RPMI8226 (cell line): ENCODE results near the gene NKX1-1.
"Not testable (repeated sequence)": the region's sequence is repeated elsewhere in the genome, so short reads cannot be mapped to it uniquely, and the experiment has no call there.

ENCODE experiments used
- DNase-seq: peaks from one replicate; pipeline ENCODE4 v3.0.0-alpha.2; 2015

Gene NKX1-1

DNA sequence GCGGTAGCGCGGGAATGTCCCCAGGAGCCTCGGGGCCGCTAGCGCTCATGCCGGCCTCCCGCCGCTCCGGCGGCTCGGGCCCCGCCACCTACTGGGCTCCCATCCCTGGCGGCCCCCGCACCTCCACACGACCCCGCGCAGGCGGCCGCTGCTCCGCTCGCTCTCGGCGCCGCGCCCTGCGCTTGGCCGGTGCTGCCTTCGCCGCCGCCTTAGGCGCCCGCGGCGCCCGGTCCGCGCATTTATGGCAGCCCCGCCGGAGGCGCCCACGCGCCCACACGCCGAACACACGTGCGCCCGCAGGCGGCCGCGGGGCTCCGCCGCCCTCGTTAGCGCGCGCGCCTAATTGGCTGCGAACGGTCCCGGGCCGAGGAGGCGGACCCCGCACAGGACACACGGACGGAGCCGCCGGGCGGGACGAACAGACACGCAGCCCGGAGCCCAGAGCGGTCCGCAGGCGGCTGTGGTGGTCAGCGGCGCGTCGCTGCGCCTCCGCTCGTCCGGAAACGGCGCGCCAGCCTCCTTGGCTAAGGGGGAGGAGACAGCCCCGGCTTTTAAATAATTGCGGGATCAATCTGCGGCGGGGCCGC lies at the start of gene NKX1-1:
TSS of gene NKX1-1 (minus strand) at position 49 of the 587 bp plus-strand sequence. CDS start at position 49, 0 bp downstream.
- DNase-seq: no peak

DNA sequence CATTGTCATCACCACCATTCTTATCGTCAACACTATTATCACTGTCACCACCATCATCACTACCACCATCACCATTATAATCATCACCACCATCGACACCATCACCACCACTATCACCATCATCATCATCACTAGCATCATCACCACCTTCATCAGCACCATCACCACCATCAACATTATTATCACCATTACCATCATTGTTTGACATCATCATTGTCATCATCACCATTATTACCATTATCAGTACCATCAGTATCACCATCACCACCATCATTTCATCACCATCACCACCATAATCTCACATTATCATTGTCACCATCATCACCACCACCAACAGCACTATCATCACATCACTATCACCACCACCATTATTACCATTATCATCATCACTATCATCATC lies 47.5 kb upstream of the NKX1-1 start:
- DNase-seq: no peak

DNA sequence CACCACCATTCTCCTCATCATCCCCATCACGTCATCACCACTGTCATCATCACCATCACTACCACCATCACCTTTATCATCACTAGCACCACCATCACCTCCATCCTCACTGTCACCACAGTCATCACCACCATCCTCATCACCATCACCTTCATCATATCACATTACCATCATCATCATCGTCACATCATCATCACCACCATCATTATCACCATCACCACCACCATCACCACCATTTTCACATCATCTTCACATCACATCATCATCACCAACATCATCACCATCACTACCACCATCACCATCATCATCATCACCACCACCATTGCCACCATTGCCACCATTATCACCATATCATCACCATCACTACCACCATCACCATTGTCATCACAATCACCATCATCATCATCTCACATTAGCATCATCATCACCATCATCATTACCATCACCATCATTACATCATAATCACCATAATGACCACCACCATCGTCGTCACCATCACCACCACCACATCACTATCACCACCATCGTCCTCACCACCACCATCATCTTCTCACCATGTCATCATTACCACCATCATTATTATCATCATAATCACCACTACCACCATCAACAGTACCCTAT lies 46.3 kb upstream of the NKX1-1 start:
- no peak for DNase-seq

DNA sequence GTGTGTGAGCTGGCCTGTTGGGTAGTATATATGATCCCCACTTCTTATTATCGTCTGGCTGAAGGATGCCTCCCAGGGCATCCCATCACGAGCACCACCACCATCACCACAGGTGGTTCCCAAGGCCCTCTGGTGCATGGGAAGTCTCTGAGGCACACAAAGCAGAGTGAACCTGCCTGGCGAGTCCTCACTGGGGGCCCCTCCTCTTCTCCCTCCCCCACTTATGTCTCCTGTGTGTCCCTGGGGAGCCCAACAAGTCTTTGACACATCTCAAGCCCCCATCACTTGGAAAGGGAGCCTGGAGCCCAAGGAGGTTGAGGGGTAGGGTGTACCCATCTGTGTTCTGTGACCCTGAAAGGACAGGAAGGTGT lies 45.5 kb upstream of the NKX1-1 start:
- DNase-seq: no peak

DNA sequence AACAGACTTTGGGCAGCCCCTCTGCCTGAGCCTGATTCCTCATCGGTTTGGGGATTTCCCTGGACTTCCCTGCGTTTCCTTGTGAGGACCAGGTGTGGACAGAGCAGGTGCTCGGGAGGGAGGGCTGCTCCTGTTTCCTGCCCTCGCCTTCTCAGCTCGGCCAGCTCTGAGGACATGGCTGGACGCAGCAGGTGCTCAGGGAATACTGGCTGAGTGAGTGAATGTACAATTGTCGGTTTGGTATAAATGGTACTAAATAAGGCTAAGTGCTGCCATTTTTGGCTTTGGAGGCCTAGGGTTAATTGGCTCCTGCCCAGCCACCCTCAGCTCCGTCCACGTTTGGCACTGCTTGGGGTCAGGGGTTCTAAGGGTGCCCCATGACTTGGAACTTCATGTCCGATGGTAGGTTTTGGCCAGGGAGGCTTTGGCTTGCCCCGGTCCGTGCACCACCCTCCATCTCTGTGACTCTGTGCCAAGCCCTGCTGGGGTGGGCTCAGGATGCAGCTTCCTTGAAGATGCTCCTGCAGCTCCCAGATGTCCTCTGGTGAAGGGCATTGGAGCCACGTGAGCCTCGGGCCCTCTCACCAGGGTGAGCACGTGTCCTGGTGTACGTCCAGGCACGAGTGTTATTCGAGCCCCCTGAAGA lies 45.0 kb upstream of the NKX1-1 start:
- DNase-seq: no peak

DNA sequence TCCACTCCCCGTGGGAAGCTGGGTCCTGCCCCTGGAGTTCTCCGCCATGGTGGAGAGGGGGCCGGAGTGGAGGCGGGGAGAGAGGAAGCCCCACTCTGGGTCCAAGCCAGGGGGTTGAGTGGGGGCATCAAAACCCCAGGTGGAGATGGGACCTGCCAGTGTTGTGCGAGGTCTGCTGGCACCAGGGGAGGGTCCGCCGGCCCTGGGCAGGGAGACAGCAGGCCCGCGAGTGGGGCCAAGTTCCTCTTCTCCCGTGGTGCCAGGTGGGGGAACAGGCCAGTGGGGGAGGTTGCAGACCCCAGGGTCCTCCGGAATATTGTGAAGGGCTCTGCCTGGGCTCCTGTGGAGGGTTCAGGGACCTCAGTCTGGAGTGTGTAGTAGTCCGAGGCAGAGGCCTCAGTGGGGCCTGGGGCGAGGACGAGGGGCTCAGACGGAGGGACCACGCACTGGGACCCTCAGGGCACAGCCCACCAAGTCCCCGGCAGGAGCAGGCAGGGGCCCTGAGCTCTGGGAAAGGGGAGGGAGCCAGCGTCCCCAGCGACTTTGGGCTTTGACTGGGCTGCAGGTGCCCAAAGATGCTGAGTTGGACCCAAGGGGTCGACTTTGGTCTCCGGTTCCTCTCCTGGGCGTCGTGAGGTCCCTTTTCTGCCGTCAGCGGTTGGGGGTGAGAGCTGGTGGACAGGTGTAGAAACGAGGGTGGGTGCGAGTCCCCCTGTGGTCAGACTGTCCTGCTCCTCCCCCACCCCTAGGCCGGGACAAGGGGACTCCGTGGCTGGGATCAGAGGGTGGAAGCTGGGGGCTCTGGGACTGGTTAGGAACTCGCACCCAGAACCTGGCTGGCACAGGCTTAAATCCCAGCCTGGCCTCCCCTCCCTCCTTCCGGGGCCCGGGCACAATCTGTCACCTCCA lies 43.8 kb upstream of the NKX1-1 start:
- no peak for DNase-seq

DNA sequence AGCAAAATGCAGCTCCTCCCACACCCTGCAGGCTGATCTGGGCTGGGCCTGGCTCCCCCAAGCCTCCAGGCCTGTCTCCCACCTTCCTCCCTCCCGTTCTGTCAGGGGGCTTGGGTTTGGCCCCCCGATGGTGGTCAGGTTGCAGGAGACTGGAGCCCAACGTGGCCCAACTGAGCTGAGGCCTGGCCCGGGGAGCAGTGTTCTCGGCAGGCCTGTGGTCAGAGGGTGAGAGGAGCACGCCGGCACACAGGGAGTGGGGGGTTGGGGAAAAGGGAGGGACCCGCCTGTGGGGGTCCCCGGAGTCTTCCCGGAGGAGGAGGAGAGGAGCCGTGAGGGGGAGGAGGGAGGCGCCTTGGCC lies 43.2 kb upstream of the NKX1-1 start:
- no peak for DNase-seq

DNA sequence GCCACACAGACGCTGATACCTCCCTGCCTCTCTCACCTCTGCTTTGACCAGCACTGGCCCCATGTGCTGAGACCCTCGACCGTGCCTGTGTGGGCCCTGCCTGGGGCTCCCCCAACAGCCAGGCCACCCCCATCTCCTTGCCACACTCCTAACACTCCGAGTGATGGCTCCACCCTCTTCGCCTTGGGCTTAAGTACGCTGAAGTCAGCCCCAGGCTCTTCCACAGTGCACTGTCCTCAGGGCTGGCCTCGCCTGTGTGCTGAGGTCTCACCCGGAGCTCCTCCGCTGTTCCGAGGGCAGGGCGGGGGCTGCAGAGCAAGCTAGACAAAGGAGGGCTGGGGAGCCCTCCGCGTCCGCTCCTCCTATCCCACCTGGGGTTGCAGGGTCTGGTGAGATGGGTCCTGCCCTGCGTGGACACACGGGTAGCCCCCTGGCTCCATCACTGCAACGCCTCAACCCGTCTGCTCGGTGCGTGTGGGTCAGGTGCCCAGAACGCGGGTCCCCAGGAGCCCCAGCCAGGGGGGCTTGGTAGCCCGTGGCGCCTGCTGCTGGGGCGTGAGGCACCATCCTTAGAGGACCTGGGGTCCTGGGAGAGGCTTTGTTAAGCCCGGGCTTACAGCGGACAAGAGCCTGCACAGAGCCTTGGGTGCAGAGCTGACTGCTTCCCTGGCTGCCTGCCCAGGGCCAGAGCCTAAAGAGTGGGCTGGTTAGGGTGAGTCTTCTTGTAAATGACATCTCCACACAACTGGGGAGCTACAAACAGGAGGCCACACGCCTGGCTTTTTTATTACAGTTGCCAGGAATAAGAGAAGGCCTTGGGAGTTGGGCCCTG lies 42.6 kb upstream of the NKX1-1 start:
- DNase-seq: no peak

DNA sequence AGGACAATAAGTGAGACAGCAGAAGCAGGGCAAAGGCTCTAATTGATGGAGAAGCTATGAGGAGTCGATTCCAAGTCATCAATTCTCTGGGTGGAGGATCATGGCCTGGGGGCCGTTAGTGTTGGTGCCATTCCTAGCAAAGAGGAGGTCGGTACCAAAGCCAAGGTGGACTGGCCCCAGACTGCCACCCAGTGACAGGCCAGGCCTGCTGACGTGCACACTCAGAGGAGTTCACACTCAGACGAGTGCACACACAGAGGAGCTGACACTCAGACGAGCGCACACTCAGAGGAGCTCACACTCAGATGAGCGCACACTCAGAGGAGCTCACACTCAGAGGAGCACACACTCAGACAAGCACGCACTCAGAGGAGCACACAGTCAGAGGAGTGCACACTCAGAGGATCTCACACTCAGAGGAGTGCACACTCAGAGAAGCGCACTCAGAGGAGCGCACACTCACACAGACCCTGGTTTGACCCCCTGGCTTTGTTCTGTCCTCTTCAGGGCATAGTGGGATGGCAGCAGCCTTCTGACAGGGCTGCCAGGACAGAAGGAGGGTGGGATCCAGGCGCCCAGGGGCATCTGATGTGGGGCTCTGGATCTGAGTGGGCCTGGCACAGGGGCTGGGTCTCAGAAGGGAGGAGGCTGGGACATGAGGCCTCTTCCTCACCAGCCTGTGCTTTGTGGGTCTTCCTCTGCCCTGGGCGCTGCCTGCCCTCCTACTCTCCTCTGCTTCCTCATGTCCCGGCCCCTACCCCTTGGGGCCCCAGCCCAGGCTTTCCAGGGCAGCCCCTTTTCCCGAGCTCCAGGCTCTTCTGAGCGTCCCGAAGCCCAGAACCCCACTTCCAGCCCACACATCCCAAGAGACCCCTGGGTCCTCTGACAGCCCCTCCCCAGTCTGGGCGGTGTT lies 41.7 kb upstream of the NKX1-1 start:
- DNase-seq: no peak

DNA sequence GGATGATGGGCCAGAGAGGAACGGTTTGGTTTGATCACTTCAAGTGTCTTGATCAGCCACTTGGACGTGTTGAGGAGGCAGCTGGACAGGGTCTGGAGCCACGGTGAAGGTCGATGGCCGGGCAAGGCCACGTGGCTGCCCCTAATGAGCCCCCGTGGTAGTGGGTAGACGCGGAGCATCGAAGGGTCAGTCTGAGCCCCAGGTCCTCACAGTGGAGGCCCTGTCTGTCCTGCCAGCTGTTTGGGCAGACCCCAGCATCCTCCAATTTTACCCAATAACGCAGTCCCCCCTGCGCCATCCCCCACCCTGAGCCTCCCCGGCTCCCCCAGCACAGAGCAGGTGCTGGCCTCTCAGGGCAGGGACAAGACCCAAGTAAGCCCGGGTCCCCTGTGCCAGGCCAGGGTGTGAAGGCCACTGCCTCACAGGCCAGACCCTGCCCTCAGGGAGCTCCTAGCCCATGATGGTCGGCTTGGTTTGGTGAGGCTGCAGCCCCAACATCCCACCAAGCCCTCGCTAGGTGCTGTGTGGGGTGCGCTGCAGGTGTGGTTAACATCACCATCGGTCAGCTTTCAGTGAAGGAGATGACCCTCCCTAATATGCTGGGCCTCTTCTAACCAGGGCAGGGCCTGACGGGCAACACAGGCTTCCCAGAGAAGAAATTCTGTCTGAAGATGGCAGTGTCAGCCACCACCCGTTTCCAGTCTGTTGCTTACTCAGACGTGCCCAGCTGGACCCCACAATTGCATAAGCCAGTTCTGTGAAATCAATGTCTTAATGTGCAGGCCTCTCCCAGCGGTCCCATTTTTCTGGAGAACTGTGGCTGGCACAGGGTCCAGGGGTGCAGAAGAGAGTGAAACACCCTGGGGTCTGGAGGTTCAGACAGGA lies 40.5 kb upstream of the NKX1-1 start:
- no peak for DNase-seq

DNA sequence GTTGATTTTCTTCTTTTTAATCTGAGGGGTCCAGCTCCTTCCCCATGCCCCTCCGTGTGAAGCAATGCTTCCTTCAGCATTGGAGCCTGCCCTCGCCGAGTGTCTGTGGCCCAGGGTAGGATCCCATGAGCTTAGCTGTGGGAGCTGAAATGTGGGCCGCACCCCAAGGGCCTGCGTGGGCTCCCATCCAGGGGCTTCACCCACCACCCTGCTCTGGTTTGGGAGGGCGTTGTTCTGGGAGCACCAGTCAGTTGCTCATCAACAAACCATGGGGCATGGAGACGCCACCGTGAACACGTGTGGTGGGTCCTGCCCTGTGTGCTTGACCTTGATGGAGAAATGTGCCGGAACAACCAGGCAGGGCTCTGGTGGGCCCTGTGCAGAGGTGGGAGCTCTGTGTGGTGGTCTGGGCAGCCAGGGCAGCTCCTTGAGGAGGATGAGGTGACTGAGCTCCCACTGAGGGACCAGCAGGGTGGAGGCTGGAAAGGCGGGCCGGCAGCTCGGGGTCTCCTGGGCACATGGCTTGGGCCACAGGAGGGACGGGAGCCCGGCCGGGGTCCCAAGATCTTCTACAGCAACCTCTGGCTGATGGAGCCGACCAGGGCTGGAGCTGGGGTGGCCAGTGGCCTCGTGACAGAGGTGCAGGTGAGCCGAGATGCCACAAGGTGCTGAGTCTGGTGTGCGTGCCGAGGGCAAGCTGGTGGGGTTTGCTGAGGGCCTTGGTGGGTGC lies 39.6 kb upstream of the NKX1-1 start:
- no peak for DNase-seq

DNA sequence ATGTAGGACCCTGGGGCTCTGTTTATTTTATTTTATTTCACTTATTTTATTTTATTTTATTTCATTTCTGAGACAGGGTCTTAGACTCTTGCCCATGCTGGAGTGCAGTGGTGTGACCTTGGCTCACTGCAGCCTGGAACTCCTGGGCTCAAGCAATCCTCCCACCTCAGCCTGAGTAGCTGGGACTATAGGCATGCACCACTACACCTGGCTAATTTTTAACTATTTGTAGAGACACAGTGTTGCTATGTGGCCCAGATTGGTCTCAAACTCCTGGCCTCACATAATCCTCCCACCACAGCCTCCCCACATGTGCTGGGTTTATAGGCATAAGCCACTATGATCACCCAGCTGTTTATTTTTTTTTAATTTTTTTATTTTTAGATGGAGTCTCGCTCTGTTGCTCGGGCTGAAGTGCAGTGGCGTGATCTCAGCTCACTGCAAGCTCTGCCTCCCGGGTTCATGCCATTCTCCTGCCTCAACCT lies 37.5 kb upstream of the NKX1-1 start:
- DNase-seq: not testable (repeated sequence)

DNA sequence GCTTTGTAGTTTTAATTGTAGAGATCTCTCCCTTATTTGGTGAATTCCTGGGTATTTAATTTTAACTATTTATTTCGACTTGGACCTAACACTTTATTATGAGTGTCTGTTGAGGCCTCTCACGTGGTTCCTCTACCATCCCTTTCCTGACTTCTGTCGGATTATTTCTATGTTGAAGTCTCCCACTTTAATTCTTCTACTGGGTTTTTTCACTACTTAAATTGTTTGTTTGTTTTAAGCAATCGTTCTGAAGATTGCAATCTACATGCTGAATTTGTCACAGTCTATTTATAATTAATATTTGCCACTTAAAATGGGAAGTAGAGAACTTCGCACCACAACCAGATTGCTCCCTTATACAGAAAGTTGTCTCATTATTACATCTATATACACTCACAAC lies 20.8 kb upstream of the NKX1-1 start:
- no peak for DNase-seq

DNA sequence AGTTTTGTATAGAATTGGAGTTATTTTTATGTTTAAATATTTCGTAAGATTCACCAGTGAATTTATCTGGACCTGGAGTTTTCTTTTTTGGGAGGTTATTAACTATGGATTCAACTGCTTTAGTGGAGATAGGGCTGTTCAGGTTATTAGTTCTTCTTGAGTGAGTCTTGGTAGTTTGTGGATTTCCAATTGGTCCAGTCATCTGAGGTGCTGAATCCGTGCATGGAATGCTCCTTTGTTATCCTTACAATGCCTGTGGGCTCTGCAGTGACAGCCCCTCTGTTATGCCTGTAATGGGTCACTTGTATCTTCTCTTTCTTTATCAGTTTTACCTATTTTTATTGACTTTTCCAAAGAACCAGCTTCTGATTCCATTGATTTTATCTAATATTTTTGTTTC lies 15.4 kb upstream of the NKX1-1 start:
- DNase-seq: no peak

DNA sequence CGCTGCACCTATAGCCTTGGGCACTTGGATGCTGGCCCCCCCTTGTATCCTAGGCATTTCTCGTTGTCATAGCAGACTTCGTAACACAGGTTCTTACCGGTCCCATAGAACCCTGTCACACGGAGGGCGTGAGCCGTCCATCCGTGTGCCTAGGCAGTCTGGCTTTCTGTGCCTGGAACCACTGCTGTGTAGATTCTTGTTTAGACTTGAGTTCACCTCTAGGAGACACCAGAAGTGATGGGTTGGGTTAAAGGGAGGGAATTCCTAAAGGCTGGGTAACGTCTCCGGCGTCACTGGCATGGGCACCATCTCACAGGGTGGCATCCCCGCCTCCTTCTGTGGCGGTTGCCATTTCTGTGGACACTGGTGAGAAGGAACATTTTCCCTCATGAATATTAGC lies 13.5 kb upstream of the NKX1-1 start:
- DNase-seq: peak; percentile 1

DNA sequence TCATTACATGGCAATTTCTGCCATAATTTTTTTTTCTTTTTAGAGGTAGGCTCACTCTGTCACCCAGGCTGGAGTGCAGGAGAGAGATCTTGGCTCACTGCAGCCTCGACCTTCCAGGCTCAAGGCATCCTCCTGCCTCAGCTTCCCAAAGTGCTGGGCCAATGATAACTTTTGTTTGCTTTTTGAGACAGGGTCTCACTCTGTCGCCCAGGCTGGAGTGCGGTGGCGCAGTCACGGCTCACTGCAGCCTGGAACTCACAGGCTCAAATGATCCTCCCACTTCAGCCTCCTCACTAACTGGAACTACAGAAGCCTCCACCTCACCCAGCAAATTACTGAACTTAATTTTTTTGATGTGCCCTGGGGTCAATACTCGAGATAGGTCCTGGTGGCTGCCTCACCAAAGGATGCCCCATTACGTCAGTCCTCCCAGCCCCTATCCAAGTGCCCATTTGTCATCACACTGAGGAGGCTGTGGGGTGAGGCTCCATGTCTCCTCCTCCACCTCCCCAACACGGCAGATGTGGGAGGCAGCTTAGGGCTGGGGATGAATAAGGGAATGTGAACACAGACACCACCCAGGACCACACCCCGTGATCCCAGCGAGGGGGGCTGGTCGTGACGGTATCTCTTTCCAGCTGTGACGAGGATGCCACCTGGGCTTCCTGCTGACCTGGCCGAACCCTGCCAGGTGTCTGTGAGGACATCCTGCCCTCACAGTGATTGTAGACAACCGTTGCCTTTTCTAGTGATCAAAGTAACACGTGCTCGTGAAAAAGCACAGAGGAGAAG lies 12.4 kb upstream of the NKX1-1 start:
- peak; percentile 5 for DNase-seq

DNA sequence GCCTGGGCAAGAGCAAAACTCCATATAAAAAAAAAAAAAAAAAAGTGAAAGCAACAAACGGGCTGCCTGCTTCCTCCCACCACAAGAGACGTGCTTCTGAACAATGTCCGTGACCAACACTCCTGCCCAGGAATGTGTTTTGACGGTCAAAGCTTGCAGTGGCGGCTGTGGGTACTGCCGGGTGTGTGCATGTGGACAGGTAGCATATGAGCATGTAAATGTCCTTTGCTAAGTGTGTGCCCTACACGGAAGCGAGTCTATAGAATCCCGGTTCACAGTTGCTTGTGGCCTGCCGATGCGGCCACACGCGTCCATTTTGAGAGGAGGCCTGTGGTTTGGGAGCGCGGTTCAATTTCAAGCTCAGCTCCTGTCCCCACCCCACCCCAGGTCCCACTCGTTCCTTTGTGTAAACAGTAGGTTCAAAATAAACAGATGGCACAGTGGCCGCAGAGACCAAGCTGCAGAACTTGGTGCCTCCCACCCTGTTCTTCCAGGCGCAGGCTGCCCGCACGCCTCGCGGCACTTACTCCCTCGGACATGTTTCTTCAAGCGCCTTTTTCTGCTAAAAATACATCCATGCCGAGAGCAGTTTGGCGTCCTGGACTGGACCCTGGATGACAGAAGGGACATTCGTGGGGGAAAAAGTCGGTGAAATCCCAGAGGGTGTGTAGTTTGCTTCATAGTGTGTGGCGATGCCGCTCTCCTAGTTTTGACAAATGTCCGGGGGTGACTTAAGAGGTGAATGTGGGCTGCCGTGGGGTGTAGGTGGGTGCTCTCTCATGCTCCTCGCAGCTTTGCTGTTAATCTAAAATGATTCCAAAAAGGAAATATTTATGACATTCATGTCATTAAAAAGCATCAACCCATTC lies 11.5 kb upstream of the NKX1-1 start:
- peak; percentile 68 for DNase-seq

DNA sequence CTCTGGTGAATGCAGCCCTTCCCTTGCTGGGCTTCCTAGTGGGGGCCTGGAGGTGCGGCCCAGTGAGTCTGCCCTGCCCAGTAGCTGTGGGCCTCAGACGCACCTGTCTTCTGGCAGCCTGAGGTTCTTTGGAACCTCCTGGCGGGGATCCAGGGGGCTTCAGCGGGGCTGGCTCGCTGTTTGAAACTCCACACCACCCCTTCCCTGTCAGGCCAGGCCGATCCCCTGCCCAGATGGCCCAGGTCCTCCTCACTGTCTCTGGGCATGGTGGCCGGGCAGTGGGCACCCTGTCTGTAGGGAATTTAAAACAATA lies 10.7 kb upstream of the NKX1-1 start:
- no peak for DNase-seq
